ENCODE measurements around the gene TNRC6B.

The TNRC6B gene

GRCh38 chr22:40243891-40244290, 66.2 kb downstream of the TNRC6B start:
- TF ChIP-seq CTCF (conservative IDR thresholded peaks at IDR 0.05): no peak

GRCh38 chr22:40244586-40244985, 66.9 kb downstream of the TNRC6B start:
- no peak overlapping the region for H3K27ac ChIP-seq
- no peak for TF ChIP-seq CTCF (conservative IDR thresholded peaks at IDR 0.05)

More at GRCh38 chr22:40243891-40244290, 66.2 kb downstream of the TNRC6B start:
- H3K27ac ChIP-seq: no peak overlapping the region

- TF ChIP-seq CTCF (conservative IDR thresholded peaks at IDR 0.05): no peak
- no peak overlapping the region for H3K27ac ChIP-seq
Measured at GRCh38 chr22:40247976-40248375, 70.3 kb downstream of the TNRC6B start.

- no peak for TF ChIP-seq CTCF (conservative IDR thresholded peaks at IDR 0.05)
- H3K27ac ChIP-seq: no peak overlapping the region
Measured at GRCh38 chr22:40249286-40249685, 71.6 kb downstream of the TNRC6B start.

GRCh38 chr22:40250608-40251007, 72.9 kb downstream of the TNRC6B start:
- no peak overlapping the region for H3K27ac ChIP-seq
- TF ChIP-seq CTCF (conservative IDR thresholded peaks at IDR 0.05): no peak

GRCh38 chr22:40251106-40251505, 73.4 kb downstream of the TNRC6B start:
- no peak overlapping the region for H3K27ac ChIP-seq
- no peak for TF ChIP-seq CTCF (conservative IDR thresholded peaks at IDR 0.05)

GRCh38 chr22:40252146-40252545, 74.4 kb downstream of the TNRC6B start:
- TF ChIP-seq CTCF (conservative IDR thresholded peaks at IDR 0.05): no peak
- no peak overlapping the region for H3K27ac ChIP-seq

- no peak overlapping the region for H3K27ac ChIP-seq
- no peak for TF ChIP-seq CTCF (conservative IDR thresholded peaks at IDR 0.05)
Measured at GRCh38 chr22:40256516-40256915, 78.8 kb downstream of the TNRC6B start.

Measured in VCaP (cell line).